Activated T-helper 9 cell treated with anti-CD3 and anti-CD28 coated beads, Interleukin-2, amount 50 U/mL, for 16 hours (primary cell): ENCODE results near the gene SLC51A.
"Not testable (repeated sequence)": the region's sequence is repeated elsewhere in the genome, so short reads cannot be mapped to it uniquely, and the experiment has no call there.

ENCODE experiments used
- DNase-seq: peaks from one replicate; pipeline ENCODE4 v3.0.0-alpha.2; 2020; ENCODE audit warnings: low read depth

Gene SLC51A

GRCh38 chr3:196193736-196194541, 22.4 kb upstream of the SLC51A start:
- DNase-seq: no peak

GRCh38 chr3:196194542-196194915, 21.8 kb upstream of the SLC51A start:
- DNase-seq: no peak

- no peak for DNase-seq
Observed at GRCh38 chr3:196195664-196196265, 20.6 kb upstream of the SLC51A start.

GRCh38 chr3:196197524-196197923, 18.8 kb upstream of the SLC51A start:
- no peak for DNase-seq

- DNase-seq: no peak
Observed at GRCh38 chr3:196198081-196198675, 18.2 kb upstream of the SLC51A start.

DNA sequence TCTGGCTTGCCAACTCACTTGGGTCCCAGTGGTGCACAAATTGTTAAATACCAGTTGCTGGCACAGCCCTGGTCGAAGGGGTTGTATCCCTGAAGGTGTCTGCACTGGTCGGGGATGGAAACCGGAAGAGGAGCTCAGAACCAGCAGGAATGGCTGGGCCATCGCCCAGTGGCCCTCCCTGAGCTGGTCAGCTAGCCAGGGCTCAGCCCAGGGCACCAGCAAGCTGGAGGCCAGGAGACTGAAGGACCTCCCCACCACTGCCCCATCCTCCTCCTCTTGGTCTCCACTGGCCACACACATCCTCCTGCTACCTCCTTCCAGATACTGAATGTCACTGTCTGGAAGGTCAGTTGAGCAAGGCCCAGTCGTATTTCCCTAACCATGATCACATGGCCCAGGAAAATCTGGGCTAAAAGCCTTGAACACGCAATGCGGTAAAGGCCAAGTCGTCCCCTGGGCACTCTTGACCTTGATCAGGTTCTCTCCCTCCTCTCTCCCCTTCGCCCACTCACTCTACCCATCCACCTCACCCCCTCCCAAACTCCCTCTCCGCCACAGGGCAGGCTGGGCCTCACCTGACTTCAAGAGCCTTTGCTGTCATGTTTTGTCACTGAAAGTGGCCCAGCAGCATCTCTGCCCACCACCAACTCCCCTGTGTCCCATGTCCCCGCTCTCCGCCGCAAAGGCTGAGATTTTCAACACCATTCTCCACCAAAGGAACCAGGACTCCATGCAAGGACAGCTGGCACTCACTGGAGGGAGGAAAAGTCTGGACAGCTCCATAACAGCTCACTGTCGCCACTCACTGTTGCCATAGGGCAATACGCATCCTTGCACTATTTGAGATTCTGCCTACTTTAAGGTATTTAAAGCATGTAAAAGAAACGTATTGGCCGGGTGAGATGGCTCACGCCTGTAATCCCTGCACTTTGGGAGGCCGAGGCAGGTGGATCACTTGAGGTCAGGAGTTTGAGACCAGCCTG, 17.3 kb upstream of the SLC51A start:
- DNase-seq: no peak

DNA sequence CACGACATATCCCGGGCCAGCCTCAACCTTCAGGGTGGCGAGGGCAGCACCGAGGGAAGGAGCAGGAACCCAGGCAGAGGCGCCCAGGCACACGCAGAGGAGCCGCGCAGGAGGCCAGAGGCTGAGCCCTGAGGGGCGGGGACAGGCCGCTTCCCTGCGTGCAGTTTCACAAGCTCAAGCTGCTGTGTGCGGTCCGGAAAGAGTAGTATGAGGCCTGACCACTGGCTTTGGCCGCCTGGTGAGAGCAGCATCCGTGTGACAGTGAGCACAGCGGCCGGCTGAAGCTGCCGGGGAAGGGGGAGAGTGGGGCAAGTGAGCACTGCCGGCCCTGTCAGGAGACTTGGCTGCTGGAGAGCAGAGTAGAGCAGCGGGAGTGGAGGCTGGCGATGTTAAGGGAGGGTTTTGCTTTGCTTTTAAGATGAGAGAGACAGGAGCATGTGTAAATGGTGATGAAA, 13.8 kb upstream of the SLC51A start:
- DNase-seq: no peak

GRCh38 chr3:196203846-196204245, 12.5 kb upstream of the SLC51A start:
- DNase-seq: no peak

GRCh38 chr3:196205442-196206205, 10.7 kb upstream of the SLC51A start:
- not testable (repeated sequence) for DNase-seq

- no peak for DNase-seq
Observed at GRCh38 chr3:196207159-196207832, 9.0 kb upstream of the SLC51A start.

GRCh38 chr3:196207833-196208607, 8.3 kb upstream of the SLC51A start:
- DNase-seq: peak; percentile 42

DNA sequence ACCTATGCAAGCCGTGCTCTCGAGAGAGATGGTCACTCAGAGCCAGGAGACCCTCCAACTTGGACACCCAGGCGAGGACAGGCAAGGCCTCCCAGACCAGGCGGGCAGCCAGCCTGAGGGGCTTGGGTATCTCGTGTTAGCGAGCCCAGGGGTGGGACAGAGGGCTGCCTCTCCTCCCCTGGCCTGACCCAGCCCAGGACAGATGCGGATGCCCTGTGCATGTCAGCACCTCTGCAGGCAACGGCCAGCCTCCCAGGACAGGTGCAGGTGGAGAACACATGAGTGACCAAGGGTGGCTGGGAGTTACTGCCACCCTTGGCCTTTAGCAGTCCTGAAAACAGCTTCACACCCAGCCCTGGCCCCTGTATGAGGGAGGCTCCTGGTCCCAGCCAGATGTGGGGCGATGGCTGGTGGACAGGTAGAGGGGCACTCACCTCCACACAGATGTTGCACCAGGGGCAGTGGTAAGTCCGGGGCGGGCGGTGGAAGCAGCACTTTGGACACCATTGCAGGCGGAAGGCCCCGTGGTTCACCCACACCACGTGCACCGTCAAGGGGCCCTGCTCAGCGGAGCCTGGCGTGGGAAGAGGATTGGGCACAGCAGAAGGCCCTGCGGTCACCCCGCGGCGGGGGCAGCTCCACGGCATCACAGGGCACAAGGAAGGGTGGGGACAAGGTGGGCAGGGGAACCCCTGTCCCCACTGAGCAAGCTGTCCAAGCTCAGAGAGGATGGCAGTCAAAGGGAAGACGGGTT, 7.2 kb upstream of the SLC51A start:
- DNase-seq: no peak

GRCh38 chr3:196209944-196210672, 6.2 kb upstream of the SLC51A start:
- not testable (repeated sequence) for DNase-seq

DNA sequence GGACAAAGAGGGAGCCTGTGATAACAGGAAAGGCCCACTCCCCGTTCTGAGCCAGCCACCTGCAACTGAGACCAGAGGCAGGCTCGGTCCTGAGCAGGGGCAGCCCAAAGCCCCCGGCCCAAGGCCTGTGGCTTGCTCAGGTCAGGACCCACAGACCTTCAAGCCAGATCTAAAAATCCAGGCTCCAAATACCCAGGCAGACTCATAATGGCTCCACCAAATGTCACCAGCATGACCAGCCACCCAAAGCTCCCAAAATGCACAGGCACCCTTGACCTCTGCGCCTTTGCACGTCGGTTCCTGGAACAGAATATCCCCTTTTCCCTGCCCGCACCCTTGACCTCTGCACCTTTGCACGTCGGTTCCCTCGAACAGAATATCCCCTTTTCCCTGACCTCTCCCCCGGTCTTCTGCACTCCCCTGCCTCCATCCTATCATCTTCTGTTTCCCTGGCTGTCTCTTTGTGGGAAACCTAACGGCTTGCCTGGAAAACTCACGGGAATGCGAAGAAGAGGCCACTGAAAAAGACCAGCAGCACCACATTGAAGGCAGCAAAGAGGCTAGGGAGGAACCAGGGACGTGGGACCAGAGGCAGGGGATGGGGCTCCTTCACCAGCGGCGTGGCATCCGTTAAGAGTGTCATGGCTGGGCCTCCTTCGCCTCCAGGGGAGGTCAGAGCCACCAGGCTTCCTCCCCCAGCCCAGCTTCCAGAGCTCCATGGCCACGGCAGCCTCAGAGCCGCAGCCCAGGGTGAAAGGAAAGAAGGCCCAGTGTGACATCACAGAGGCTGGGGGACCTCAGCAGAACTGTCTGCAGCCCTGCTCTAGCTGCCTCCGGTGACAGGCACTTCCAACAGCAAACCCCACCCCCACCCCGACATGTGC, 5.4 kb upstream of the SLC51A start, which contains the start of gene ZDHHC19:
TSS of gene ZDHHC19 (minus strand) at position 728 of the 884 bp plus-strand sequence. CDS start at position 643, 85 bp downstream.
- DNase-seq: no peak

- no peak for DNase-seq
Observed at GRCh38 chr3:196214783-196215441, 1.4 kb upstream of the SLC51A start.

- no peak for DNase-seq
Observed at GRCh38 chr3:196215493-196216020, 777 bp upstream of the SLC51A start.
